Measurements from ENCODE around the gene TBC1D32.

- no peak for TF ChIP-seq CTCF (IDR thresholded peaks at IDR 0.05; ENCODE audit: insufficient read depth, low read length)
- no peak for TF ChIP-seq POLR2AphosphoS5 (IDR thresholded peaks at IDR 0.05; ENCODE audit: low read depth)
- TF ChIP-seq GABPA (IDR thresholded peaks at IDR 0.05; ENCODE audit: low read depth): no peak
Measured at GRCh38 chr6:121376411-121376810, 42.1 kb upstream of the TBC1D32 start.
